ENCODE measurements around the gene KCTD15. TPM values are rescaled to one million over a fixed set of nuclear protein-coding genes. Genes with fewer than 3 reads are reported as not detected.

Gene KCTD15
- total and polyA plus RNA-seq, 2 donors (not counting 1 experiment from before 2014, with no cell fraction given): 0.54 to 0.81 TPM

DNA sequence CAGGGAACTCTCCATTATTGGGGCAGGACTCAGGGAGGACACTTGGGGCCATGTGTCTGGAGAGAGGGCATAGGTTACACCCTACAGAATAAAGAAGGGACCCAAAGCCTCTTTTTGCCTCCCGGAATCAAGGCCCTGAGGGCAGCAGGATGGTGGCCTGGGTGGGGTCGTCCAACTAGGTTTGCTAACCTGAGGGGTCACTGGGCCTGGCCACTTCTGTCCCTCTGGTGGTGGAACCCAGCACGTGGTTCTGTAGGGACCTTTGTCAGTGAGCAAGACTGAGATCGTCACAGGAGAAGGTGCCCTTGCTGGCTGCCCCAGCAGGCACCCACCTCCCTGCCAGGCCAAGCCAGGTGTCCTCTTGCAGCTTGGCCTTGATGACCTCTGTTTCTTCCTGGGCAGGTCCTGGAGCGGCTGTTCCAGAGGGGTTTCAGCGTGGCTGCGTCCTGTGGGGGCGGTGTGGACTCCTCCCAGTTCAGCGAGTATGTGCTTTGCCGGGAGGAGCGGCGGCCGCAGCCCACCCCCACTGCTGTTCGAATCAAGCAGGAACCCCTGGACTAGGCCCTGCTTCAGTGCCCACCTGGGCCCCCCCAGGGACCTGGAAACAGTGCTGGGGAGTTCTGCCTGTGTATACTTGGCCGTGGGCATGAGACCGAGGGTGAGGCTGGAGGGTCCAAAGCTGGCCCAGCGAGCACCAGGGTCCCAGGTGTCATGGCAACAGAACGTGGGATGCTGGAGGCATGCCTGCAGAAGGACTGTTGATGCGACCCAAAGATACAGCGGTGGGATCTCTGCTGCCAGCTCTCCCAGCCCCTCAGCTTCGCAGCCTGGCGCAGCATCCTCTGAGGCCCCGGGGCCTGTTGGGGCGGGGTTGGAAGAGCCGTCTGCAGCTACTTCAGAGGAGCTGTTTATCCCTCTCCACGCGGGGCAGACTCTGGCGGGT is 16.0 kb downstream of the KCTD15 start:
- no peaks in the 10 kb centered on the region for H3K4me1 ChIP-seq (ENCODE audit: control insufficient read depth in 2 of 2, insufficient read depth in 2 of 2, low read length in 2 of 2)
- WGBS (ENCODE audit: insufficient coverage): 95% methylated on average over 28 of the region's 28 CpGs
- H3K27ac Mint-ChIP-seq: no peak overlapping the region
- no peaks in the 10 kb centered on the region for H3K79me2 ChIP-seq (ENCODE audit: control insufficient read depth, insufficient read depth, low read length)
- H3K27me3 Mint-ChIP-seq: no peaks in the 10 kb centered on the region
- H4K20me1 ChIP-seq (ENCODE audit: control insufficient read depth, insufficient read depth, low read length, poor library complexity, severe bottlenecking): no peaks in the 10 kb centered on the region
- H2AFZ ChIP-seq (ENCODE audit: insufficient read depth, low read depth, low read length, poor library complexity, severe bottlenecking): no peak overlapping the region
- no peak overlapping the region for H3K27ac ChIP-seq (ENCODE audit: low read length in 2 of 2)
- ChIA-PET CTCF (no interaction called here), POLR2A (no interaction called here)
- no peaks in the 10 kb centered on the region for H3K36me3 ChIP-seq (replicated peaks in 1 of 2; ENCODE audit: control extremely low read depth in 1 of 2, control insufficient read depth in 1 of 2, extremely low read depth in 1 of 2, insufficient read depth in 2 of 2, low read length in 1 of 2)
- ATAC-seq (ENCODE audit: low read depth): no peak
- peaks cover 5% of the 10 kb centered on the region for H3K4me1 Mint-ChIP-seq
- H3K9me3 ChIP-seq (ENCODE audit: control extremely low read depth in 1 of 3, control insufficient read depth in 2 of 3, insufficient read depth in 1 of 3, low read length in 2 of 3): no peaks in the 10 kb centered on the region
- no peak overlapping the region for H3K4me3 Mint-ChIP-seq
- TF ChIP-seq, protein P1, sequence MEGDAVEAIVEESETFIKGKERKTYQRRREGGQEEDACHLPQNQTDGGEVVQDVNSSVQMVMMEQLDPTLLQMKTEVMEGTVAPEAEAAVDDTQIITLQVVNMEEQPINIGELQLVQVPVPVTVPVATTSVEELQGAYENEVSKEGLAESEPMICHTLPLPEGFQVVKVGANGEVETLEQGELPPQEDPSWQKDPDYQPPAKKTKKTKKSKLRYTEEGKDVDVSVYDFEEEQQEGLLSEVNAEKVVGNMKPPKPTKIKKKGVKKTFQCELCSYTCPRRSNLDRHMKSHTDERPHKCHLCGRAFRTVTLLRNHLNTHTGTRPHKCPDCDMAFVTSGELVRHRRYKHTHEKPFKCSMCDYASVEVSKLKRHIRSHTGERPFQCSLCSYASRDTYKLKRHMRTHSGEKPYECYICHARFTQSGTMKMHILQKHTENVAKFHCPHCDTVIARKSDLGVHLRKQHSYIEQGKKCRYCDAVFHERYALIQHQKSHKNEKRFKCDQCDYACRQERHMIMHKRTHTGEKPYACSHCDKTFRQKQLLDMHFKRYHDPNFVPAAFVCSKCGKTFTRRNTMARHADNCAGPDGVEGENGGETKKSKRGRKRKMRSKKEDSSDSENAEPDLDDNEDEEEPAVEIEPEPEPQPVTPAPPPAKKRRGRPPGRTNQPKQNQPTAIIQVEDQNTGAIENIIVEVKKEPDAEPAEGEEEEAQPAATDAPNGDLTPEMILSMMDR (IDR thresholded peaks at IDR 0.05): no peak
- no peak for TF ChIP-seq EZH2 (IDR thresholded peaks at IDR 0.05; ENCODE audit: borderline replicate concordance, insufficient read depth, low read depth, low read length, poor library complexity, severe bottlenecking)
- no peak overlapping the region for H3K4me2 ChIP-seq (replicated peaks; ENCODE audit: low read depth, low read length, poor library complexity, severe bottlenecking)
- intact Hi-C loops (cut with micrococcal nuclease): no loop called here
- no peak overlapping the region for H3K4me3 ChIP-seq (ENCODE audit: control extremely low read depth in 1 of 5, extremely low read depth in 1 of 5, insufficient read depth in 1 of 5, low read depth in 2 of 5, low read length in 4 of 5)
- DNase-seq: no peak
- no peaks in the 10 kb centered on the region for H3K9me3 Mint-ChIP-seq (ENCODE audit: insufficient read depth)
- no peaks in the 10 kb centered on the region for H3K27me3 ChIP-seq (replicated peaks in 1 of 4; ENCODE audit: control extremely low read depth in 1 of 4, control insufficient read depth in 3 of 4, insufficient read depth in 4 of 4, low read length in 3 of 4)
- no peak overlapping the region for H3K9ac ChIP-seq (ENCODE audit: low read length)

GRCh38 chr19:33813391-33814101 is 16.9 kb downstream of the KCTD15 start:
- Histone ChIP-seq H3K27ac (ENCODE audit: low read length in 2 of 2) (no peak overlapping the region), H3K4me2 (replicated peaks; ENCODE audit: low read depth, low read length, poor library complexity, severe bottlenecking) (no peak overlapping the region), H3K27me3 (replicated peaks in 1 of 4; ENCODE audit: control extremely low read depth in 1 of 4, control insufficient read depth in 3 of 4, insufficient read depth in 4 of 4, low read length in 3 of 4) (no peaks in the 10 kb centered on the region), H3K4me3 (ENCODE audit: control extremely low read depth in 1 of 5, extremely low read depth in 1 of 5, insufficient read depth in 1 of 5, low read depth in 2 of 5, low read length in 4 of 5) (no peak overlapping the region), H3K79me2 (ENCODE audit: control insufficient read depth, insufficient read depth, low read length) (no peaks in the 10 kb centered on the region), H3K9me3 (ENCODE audit: control extremely low read depth in 1 of 3, control insufficient read depth in 2 of 3, insufficient read depth in 1 of 3, low read length in 2 of 3) (no peaks in the 10 kb centered on the region), H3K9ac (ENCODE audit: low read length) (no peak overlapping the region), H3K36me3 (replicated peaks in 1 of 2; ENCODE audit: control extremely low read depth in 1 of 2, control insufficient read depth in 1 of 2, extremely low read depth in 1 of 2, insufficient read depth in 2 of 2, low read length in 1 of 2) (no peaks in the 10 kb centered on the region), H4K20me1 (ENCODE audit: control insufficient read depth, insufficient read depth, low read length, poor library complexity, severe bottlenecking) (no peaks in the 10 kb centered on the region), H3K4me1 (ENCODE audit: control insufficient read depth in 2 of 2, insufficient read depth in 2 of 2, low read length in 2 of 2) (peaks cover under 1 to 3% of the 10 kb centered on the region in 2 donors), H2AFZ (ENCODE audit: insufficient read depth, low read depth, low read length, poor library complexity, severe bottlenecking) (no peak overlapping the region)
- POLR2A ChIA-PET: no interaction called here
- no peaks in the 10 kb centered on the region for H3K9me3 Mint-ChIP-seq (ENCODE audit: insufficient read depth)
- H3K27ac Mint-ChIP-seq: no peak overlapping the region
- no peak for ATAC-seq (ENCODE audit: low read depth)
- CTCF ChIA-PET: no interaction called here
- no peak for DNase-seq
- H3K4me3 Mint-ChIP-seq: no peak overlapping the region
- WGBS (ENCODE audit: insufficient coverage): 90% methylated on average over 16 of the region's 16 CpGs
- H3K27me3 Mint-ChIP-seq: no peaks in the 10 kb centered on the region
- intact Hi-C loops (cut with micrococcal nuclease): no loop called here
- TF ChIP-seq, protein P1 (IDR thresholded peaks at IDR 0.05): no peak
- no peak for TF ChIP-seq EZH2 (IDR thresholded peaks at IDR 0.05; ENCODE audit: borderline replicate concordance, insufficient read depth, low read depth, low read length, poor library complexity, severe bottlenecking)
- peaks cover 9% of the 10 kb centered on the region for H3K4me1 Mint-ChIP-seq
